H1 (cell line): ENCODE data around the gene YIF1A. TPM values are rescaled to one million over a fixed set of nuclear protein-coding genes. Genes with fewer than 3 reads are reported as not detected.

Experiments
- NANOG ChIP-seq: IDR thresholded peaks from 2 replicates; pipeline ENCODE4 v1.6.1; 2011; ENCODE audit warnings: low read length, low read depth, mild to moderate bottlenecking, inconsistent platforms; ENCODE audit not compliant: insufficient read depth, poor library complexity, severe bottlenecking
- SP2 ChIP-seq: IDR thresholded peaks from 2 replicates; pipeline ENCODE4 v1.6.1; 2012; ENCODE audit warnings: mild to moderate bottlenecking, low read length, inconsistent platforms
- TAF7 ChIP-seq: optimal IDR thresholded peaks from 2 replicates; pipeline ENCODE3; 2011; ENCODE audit warnings: low read depth, mild to moderate bottlenecking, inconsistent platforms, low read length, moderate library complexity, borderline replicate concordance
- polyA plus RNA-seq, 7 experiments: library from polyadenylated mRNA; depleted of rRNA in 3 of 7; stranded (reverse) in 5 of 7; unstranded in 2 of 7; fragments of >200 nt in 5 of 7; fragments of 200-250 nt in 2 of 7; gene quantifications; 1 replicate in 5 of 7; 2 replicates in 1 of 7; 4 replicates in 1 of 7; pipeline versions ENCODE4 v1.2.1 to v1.2.3, GENCODE V29; 2011 to 2013; ENCODE audit warnings: missing spikeins in 2 of 7, mixed read lengths in 2 of 7
- total RNA-seq: library from RNA; stranded (reverse); fragmentation: NEBNext Ultra II Directional; extraction: Animal tissue kit (Norgen Biotek cat#: 25700); gene quantifications from 2 replicates; pipeline ENCODE4 v1.2.1, GENCODE V29; 2021

YIF1A gene
- total and polyA plus RNA-seq, 2 of the 8 experiments (the other 6 are each of a cell fraction or from before 2014, with no cell fraction given), result 70.1 to 178 TPM

GRCh38 chr11:66329165-66329673 is 40.3 kb upstream of the YIF1A start (continued):
- no peak for TF ChIP-seq NANOG
- TF ChIP-seq TAF7, result no peak
- no peak for TF ChIP-seq SP2
